ENCODE measurements around the gene ABCB8. TPM values are rescaled to one million over a fixed set of nuclear protein-coding genes. Genes with fewer than 3 reads are reported as not detected.

The ABCB8 gene
- total RNA-seq, 4 donors from 2014 or later: 29.5 to 42.3 (median 31.9) TPM

- Histone ChIP-seq H3K4me3 (no peak within 1 kb of the TSS), H3K27ac (no peak within 1 kb of the TSS), H3K27me3 (peaks cover 9% of the 10 kb centered on the region), H3K9me3 (no peaks in the 10 kb centered on the region), H3K36me3 (peaks cover 24% of the 10 kb centered on the region), H3K4me1 (peaks cover 18% of the 10 kb centered on the region)
- 70% methylated on average over 16 of the region's 22 CpGs for WGBS
- DNase-seq (ENCODE audit: low spot score in 2 of 2): no peak
- TF ChIP-seq POLR2AphosphoS5 (IDR thresholded peaks at IDR 0.05) (no peak), POLR2A (IDR thresholded peaks at IDR 0.05) (no peak), EP300 (IDR thresholded peaks at IDR 0.05) (no peak)
- TF ChIP-seq, protein P1, sequence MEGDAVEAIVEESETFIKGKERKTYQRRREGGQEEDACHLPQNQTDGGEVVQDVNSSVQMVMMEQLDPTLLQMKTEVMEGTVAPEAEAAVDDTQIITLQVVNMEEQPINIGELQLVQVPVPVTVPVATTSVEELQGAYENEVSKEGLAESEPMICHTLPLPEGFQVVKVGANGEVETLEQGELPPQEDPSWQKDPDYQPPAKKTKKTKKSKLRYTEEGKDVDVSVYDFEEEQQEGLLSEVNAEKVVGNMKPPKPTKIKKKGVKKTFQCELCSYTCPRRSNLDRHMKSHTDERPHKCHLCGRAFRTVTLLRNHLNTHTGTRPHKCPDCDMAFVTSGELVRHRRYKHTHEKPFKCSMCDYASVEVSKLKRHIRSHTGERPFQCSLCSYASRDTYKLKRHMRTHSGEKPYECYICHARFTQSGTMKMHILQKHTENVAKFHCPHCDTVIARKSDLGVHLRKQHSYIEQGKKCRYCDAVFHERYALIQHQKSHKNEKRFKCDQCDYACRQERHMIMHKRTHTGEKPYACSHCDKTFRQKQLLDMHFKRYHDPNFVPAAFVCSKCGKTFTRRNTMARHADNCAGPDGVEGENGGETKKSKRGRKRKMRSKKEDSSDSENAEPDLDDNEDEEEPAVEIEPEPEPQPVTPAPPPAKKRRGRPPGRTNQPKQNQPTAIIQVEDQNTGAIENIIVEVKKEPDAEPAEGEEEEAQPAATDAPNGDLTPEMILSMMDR (IDR thresholded peaks at IDR 0.05): no peak
Observed at GRCh38 chr7:151047976-151048815, 19.9 kb downstream of the ABCB8 start, which contains the start of gene ASIC3. Gene ASIC3, plus strand, starts transcription at chr7:151048531. Its CDS starts 355 bp downstream, at chr7:151048886.

- peaks cover 18% of the 10 kb centered on the region for H3K4me1 ChIP-seq
- no peaks in the 10 kb centered on the region for H3K9me3 ChIP-seq
- H3K27me3 ChIP-seq: peaks cover 9% of the 10 kb centered on the region
- WGBS: 90% methylated on average over 18 of the region's 38 CpGs
- peaks cover 18% of the 10 kb centered on the region for H3K36me3 ChIP-seq
- TF ChIP-seq POLR2AphosphoS5 (IDR thresholded peaks at IDR 0.05): no peak
- TF ChIP-seq POLR2A (IDR thresholded peaks at IDR 0.05): no peak
- TF ChIP-seq EP300 (IDR thresholded peaks at IDR 0.05): no peak
- TF ChIP-seq, protein P1 (IDR thresholded peaks at IDR 0.05): no peak
- no peak overlapping the region for H3K4me3 ChIP-seq
- no peak overlapping the region for H3K27ac ChIP-seq
- DNase-seq (ENCODE audit: low spot score in 2 of 2): no peak
Observed at GRCh38 chr7:151048911-151049463, 20.7 kb downstream of the ABCB8 start.

DNA sequence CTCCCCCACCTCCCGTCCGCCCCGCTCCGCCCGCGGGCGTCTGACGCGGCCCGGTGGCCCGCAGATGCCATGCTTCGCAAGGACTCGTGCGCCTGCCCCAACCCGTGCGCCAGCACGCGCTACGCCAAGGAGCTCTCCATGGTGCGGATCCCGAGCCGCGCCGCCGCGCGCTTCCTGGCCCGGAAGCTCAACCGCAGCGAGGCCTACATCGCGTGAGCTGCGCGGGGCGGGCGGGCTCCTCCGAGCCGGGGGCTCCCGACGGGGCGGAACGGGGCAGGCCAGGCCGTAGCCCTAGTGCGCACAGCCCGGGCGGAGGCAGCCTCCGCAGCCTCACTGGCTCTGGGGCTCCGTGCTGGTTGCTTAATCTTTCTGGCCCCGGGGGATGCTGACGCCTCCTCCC is 22.9 kb downstream of the ABCB8 start:
- peaks cover 18% of the 10 kb centered on the region for H3K4me1 ChIP-seq
- WGBS: 4% methylated on average over 18 of the region's 50 CpGs
- no peaks in the 10 kb centered on the region for H3K9me3 ChIP-seq
- peak in 1 of 3 donors; percentile 45 for TF ChIP-seq POLR2AphosphoS5 (IDR thresholded peaks at IDR 0.05)
- TF ChIP-seq, protein P1 (IDR thresholded peaks at IDR 0.05): no peak
- H3K4me3 ChIP-seq: peak overlapping the region; percentile 28
- no peaks in the 10 kb centered on the region for H3K36me3 ChIP-seq
- no peak overlapping the region for H3K27ac ChIP-seq
- DNase-seq (ENCODE audit: low spot score in 2 of 2): no peak
- peaks cover 9% of the 10 kb centered on the region for H3K27me3 ChIP-seq

DNA sequence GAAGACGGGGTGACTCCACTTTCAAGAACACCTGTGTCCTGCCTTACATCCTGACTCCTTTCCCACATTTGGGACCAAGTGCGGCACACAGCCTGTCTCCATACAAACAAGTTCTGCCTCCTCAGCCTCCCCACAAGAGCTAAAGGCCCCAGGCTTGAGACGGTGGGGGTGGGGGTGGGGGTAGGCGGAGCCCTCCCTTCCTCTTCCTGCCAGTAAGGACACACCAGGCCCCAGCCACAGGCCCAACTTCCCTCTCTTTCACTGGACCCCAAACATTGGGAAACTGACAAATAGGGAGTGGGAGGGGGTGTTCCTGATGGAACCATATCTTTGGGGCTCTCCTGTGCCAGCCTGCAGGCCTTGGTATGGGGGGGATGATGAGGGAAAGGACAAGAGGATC is 24.8 kb downstream of the ABCB8 start:
- TF ChIP-seq POLR2AphosphoS5 (IDR thresholded peaks at IDR 0.05): no peak
- TF ChIP-seq EP300 (IDR thresholded peaks at IDR 0.05): no peak
- TF ChIP-seq, protein P1 (IDR thresholded peaks at IDR 0.05): no peak
- no peak for TF ChIP-seq POLR2A (IDR thresholded peaks at IDR 0.05)
- H3K36me3 ChIP-seq: no peaks in the 10 kb centered on the region
- no peak for DNase-seq (ENCODE audit: low spot score in 2 of 2)
- no peak overlapping the region for H3K27ac ChIP-seq
- WGBS: 65% methylated on average over 4 of the region's 4 CpGs
- peaks cover 9% of the 10 kb centered on the region for H3K27me3 ChIP-seq
- H3K4me3 ChIP-seq: no peak overlapping the region
- H3K9me3 ChIP-seq: no peaks in the 10 kb centered on the region
- peaks cover 24% of the 10 kb centered on the region for H3K4me1 ChIP-seq

- no peak for DNase-seq (ENCODE audit: low spot score in 2 of 2)
- Histone ChIP-seq H3K4me3 (no peak overlapping the region), H3K9me3 (no peaks in the 10 kb centered on the region), H3K27me3 (peaks cover 9% of the 10 kb centered on the region), H3K27ac (no peak overlapping the region), H3K4me1 (peaks cover 31% of the 10 kb centered on the region), H3K36me3 (no peaks in the 10 kb centered on the region)
- TF ChIP-seq EP300 (IDR thresholded peaks at IDR 0.05): no peak
- no peak for TF ChIP-seq POLR2AphosphoS5 (IDR thresholded peaks at IDR 0.05)
- TF ChIP-seq POLR2A (IDR thresholded peaks at IDR 0.05): no peak
- TF ChIP-seq, protein P1 (IDR thresholded peaks at IDR 0.05): no peak
- 90% methylated on average over 6 of the region's 8 CpGs for WGBS
Observed at GRCh38 chr7:151053751-151054150, 25.5 kb downstream of the ABCB8 start.
